Measurements from ENCODE around the gene SLU7. TPM values are rescaled to one million over a fixed set of nuclear protein-coding genes. Genes with fewer than 3 reads are reported as not detected.

Gene SLU7
- total RNA-seq, 4 donors from 2014 or later, result 49.6 to 96.6 (median 64.9) TPM

DNA sequence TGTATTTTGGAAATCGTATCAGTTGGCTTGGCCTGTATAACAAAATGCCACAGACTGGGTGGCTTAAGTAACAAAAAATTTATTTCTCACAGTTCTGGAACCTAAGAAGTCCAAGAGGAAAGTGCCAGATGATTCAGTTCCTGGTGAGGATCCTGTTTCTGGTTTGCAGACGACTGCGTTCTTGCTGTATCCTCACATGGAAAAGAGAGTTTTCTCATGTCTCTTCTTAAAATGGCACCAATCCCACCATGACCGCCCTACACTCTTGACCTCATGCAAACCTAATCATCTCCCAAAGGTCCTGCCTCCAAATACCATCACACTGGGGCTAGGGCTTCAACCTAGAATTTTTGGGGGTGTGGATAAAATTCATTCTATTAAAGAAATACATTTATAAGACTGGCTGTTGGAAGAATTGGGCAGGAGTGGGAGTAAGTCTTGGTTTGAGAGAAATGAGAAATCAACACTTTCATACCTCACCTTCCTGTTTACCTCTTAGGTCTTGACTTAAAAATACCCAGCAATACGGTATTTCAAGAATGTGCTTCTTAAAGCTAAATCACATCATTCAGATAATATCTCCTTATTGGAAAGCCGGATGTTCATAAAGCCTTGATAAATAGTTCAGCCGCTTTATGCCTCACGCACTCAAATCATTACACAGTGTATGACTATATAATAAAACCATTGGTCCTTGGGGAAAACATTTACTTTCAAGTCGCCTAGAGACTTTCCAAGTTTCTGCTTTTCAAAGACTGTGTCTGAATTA lies 31.5 kb upstream of the SLU7 start:
- DNase-seq (ENCODE audit: low spot score) (no peak), ATAC-seq (ENCODE audit: low FRiP score) (no peak)
- TF ChIP-seq, protein P1, sequence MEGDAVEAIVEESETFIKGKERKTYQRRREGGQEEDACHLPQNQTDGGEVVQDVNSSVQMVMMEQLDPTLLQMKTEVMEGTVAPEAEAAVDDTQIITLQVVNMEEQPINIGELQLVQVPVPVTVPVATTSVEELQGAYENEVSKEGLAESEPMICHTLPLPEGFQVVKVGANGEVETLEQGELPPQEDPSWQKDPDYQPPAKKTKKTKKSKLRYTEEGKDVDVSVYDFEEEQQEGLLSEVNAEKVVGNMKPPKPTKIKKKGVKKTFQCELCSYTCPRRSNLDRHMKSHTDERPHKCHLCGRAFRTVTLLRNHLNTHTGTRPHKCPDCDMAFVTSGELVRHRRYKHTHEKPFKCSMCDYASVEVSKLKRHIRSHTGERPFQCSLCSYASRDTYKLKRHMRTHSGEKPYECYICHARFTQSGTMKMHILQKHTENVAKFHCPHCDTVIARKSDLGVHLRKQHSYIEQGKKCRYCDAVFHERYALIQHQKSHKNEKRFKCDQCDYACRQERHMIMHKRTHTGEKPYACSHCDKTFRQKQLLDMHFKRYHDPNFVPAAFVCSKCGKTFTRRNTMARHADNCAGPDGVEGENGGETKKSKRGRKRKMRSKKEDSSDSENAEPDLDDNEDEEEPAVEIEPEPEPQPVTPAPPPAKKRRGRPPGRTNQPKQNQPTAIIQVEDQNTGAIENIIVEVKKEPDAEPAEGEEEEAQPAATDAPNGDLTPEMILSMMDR (IDR thresholded peaks at IDR 0.05), result no peak

DNA sequence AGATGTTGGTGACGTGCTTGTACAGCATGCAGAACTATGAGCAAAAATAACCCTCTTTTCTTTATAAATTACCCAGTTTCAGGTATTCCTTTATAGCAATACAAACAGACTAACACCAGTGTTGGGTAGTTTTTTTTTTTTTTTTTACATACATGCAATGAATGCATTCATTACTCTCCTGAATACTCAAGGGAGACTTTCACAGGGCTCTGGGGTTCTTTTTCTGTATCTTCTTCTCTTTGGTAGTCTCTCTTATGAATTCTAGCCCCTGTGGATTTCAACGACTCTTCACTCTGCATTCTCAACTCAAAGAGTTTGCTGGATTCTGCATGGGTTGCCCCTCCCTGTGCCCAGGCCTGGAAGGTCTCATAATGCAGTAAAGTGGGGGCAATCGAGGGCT lies 30.6 kb upstream of the SLU7 start:
- TF ChIP-seq, protein P1 (IDR thresholded peaks at IDR 0.05), result no peak
- ATAC-seq (ENCODE audit: low FRiP score) (no peak), DNase-seq (ENCODE audit: low spot score) (no peak)

DNA sequence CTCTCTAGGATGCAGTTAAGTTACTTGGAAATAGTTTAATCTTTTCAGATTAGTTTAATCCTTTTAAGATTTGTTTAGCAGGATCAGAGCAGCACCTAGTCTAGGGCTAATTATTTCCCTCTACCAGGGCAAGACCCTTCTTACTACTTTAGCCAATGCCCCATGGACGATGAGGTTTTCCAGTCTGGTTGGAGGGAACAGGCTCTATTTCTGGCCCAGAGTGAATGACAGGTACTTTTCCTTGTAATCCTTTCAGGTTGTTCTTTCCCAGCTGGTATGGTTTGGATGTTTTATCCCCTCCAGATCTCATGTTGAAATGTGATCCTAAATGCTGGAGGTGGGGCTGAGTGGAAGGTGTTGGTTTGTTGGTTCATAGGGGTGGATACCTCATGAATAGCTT lies 30.0 kb upstream of the SLU7 start:
- TF ChIP-seq, protein P1 (IDR thresholded peaks at IDR 0.05), result no peak
- DNase-seq (ENCODE audit: low spot score) (no peak), ATAC-seq (ENCODE audit: low FRiP score) (no peak)

DNA sequence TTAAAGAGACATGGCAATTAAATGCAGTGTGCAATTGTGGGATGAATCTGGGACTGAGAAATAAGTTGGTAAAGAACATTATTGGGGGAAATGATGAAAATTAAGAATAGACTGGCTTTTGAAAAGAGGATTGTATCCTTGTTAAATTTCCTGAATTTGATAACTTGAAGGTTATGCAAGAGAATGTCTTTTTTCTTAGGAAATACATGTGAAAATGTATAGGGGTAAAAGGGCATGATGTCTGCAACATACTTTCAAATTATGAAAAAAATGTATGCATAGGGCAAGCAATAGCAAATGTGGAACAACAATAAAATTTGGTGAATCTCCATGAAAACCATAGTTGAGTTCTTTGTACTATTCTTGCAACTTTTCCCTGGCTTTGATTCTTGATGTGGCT lies 26.9 kb upstream of the SLU7 start:
- TF ChIP-seq, protein P1 (IDR thresholded peaks at IDR 0.05), result no peak
- DNase-seq (ENCODE audit: low spot score) (no peak), ATAC-seq (ENCODE audit: low FRiP score) (no peak)

DNA sequence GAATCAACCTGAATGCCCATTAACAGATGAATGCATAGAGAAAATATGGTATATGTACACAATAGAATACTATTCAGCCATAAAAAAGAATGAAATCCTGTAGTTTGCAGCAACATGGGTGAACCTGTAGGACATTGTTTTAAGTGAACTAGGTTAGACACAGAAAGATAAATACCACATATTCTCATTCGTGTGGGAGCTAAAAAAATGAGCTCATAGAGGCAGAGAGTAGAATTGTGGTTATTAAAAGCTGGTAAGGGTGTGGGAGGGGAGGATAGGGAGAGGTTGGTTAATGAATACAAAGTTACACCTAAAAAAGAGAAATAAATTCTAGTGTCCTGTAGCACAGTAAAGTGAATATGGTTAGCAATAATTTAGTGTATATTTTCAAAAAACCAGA lies 26.3 kb upstream of the SLU7 start:
- TF ChIP-seq, protein P1 (IDR thresholded peaks at IDR 0.05), result no peak
- DNase-seq (ENCODE audit: low spot score), result no peak

DNA sequence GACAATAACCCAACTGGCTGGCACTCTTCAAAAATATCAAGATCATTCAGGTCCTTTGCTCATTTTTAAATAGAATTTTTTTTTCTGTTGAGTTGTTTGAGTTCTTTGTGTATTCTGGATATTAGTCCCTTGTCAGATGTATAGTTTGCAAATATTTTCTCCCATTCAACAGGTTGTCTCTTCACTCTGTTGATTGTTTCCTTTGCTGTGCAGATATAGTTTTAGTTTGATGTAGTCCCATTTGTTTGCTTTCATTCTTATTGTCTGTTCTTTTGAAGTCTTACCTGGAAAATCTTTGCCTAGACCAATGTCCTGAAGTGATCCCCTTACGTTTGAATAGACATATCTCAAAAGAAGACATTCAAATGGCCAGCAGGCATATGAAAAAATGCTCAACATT lies 25.5 kb upstream of the SLU7 start:
- no peak for ATAC-seq (ENCODE audit: low FRiP score)
- TF ChIP-seq, protein P1 (IDR thresholded peaks at IDR 0.05), result no peak
- DNase-seq (ENCODE audit: low spot score), result no peak

More for the DNA sequence above, 26.3 kb upstream of the SLU7 start:
- no peak for ATAC-seq (ENCODE audit: low FRiP score)

DNA sequence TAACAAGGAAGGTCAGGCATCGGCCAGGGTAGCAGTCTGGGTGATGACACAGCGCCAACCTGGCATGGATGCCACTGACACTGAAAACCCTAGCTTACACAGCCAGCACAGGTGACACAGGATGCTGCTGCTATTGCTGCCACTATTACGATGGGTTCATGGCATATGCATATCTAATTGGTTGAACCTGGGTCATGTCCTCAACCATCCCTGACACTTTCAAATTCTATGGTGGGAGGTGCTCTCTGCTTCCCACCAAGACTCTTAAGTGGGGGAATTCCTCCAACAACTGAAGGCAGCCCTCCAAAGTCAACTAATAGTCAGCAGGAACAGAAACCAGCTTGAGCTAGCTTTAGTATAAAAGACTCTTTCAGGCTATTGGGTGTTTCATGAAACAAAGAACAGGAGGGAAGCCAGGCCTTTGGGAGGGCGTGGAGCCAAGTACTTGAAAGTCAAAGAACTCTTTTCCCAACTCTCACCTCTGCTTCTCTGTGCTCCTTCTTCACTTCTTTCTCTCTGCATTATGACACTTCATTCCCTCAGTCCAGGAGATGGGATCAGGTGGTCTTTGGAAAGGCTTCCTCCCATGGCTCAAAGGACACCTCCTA lies 24.0 kb upstream of the SLU7 start:
- DNase-seq (ENCODE audit: low spot score) (no peak), ATAC-seq (ENCODE audit: low FRiP score) (no peak)
- TF ChIP-seq, protein P1 (IDR thresholded peaks at IDR 0.05), result no peak

Data from omental fat pad (tissue), 4 donors.